HL-60 (cell line): ENCODE data around the gene PIK3R1.

ENCODE experiments used
- GABPA ChIP-seq: IDR thresholded peaks from 2 replicates; pipeline ENCODE4 v1.6.1; 2012; ENCODE audit warnings: low read depth
- POLR2AphosphoS5 ChIP-seq: IDR thresholded peaks from 2 replicates; pipeline ENCODE4 v1.6.1; 2012; ENCODE audit warnings: low read depth
- TF ChIP-seq, protein P1 (sequence below): IDR thresholded peaks from 2 replicates; pipeline ENCODE4 v1.6.1; 2012; ENCODE audit warnings: low read depth; ENCODE audit not compliant: insufficient replicate concordance
- TF ChIP-seq, protein P2 (sequence below): IDR thresholded peaks from one replicate; pipeline ENCODE4 v1.5.1; 2011; ENCODE audit warnings: low read length, control low read depth, inconsistent platforms; ENCODE audit not compliant: insufficient read depth

DNA sequence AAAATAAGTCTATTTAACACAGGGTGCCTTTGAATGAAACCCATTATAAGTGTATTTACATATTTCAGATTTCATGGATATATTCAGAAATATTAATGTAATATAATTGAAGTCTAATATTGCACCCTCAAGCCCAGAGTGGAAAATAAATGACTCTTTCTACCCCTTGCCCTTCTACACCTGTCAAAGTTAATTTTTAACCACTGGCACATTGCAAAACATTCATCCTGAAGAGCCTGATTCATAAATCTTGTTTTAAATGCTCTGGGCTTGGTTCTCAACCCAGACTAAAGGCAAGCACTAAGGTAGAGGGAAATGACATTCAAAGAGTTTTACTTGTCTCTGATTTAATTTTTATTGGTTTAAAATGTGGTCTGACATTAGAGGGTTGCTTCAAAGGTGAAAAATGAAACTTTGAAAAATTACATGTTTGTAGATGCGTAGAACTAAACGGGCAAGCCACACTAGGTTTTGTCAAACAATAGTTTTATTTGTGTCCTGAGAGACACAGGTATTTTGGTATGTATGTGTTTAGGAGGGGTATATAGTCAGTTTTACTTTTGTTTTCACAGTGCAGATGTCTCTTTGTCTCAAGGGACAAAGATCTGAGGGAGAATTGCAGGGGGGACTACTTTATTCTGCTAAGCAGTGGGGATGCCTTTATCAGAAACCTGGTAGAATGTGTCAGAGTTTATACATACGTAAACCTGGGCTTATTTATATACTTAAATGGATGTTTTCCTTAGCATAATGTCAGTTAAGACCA, 69.7 kb downstream of the PIK3R1 start:
- TF ChIP-seq, protein P1, sequence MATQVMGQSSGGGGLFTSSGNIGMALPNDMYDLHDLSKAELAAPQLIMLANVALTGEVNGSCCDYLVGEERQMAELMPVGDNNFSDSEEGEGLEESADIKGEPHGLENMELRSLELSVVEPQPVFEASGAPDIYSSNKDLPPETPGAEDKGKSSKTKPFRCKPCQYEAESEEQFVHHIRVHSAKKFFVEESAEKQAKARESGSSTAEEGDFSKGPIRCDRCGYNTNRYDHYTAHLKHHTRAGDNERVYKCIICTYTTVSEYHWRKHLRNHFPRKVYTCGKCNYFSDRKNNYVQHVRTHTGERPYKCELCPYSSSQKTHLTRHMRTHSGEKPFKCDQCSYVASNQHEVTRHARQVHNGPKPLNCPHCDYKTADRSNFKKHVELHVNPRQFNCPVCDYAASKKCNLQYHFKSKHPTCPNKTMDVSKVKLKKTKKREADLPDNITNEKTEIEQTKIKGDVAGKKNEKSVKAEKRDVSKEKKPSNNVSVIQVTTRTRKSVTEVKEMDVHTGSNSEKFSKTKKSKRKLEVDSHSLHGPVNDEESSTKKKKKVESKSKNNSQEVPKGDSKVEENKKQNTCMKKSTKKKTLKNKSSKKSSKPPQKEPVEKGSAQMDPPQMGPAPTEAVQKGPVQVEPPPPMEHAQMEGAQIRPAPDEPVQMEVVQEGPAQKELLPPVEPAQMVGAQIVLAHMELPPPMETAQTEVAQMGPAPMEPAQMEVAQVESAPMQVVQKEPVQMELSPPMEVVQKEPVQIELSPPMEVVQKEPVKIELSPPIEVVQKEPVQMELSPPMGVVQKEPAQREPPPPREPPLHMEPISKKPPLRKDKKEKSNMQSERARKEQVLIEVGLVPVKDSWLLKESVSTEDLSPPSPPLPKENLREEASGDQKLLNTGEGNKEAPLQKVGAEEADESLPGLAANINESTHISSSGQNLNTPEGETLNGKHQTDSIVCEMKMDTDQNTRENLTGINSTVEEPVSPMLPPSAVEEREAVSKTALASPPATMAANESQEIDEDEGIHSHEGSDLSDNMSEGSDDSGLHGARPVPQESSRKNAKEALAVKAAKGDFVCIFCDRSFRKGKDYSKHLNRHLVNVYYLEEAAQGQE, result no peak
- TF ChIP-seq, protein P2, sequence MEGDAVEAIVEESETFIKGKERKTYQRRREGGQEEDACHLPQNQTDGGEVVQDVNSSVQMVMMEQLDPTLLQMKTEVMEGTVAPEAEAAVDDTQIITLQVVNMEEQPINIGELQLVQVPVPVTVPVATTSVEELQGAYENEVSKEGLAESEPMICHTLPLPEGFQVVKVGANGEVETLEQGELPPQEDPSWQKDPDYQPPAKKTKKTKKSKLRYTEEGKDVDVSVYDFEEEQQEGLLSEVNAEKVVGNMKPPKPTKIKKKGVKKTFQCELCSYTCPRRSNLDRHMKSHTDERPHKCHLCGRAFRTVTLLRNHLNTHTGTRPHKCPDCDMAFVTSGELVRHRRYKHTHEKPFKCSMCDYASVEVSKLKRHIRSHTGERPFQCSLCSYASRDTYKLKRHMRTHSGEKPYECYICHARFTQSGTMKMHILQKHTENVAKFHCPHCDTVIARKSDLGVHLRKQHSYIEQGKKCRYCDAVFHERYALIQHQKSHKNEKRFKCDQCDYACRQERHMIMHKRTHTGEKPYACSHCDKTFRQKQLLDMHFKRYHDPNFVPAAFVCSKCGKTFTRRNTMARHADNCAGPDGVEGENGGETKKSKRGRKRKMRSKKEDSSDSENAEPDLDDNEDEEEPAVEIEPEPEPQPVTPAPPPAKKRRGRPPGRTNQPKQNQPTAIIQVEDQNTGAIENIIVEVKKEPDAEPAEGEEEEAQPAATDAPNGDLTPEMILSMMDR, result no peak
- no peak for TF ChIP-seq POLR2AphosphoS5
- no peak for TF ChIP-seq GABPA
